AG09309 (cell line): Measurements from ENCODE around the gene AKAP10.
"Not testable (repeated sequence)": the region's sequence is repeated elsewhere in the genome, so short reads cannot be mapped to it uniquely, and the experiment has no call there.

Experiments used
- DNase-seq: peaks from one replicate; pipeline ENCODE4 v3.0.0-alpha.2; 2010; ENCODE audit warnings: low read depth
- H3K4me3 ChIP-seq: 2 replicates; pipeline ENCODE4 v1.5.1; 2011; ENCODE audit warnings: mild to moderate bottlenecking, low read depth, low read length, moderate library complexity; ENCODE audit not compliant: control insufficient read depth
- TF ChIP-seq, protein P1 (sequence below): IDR thresholded peaks from 2 replicates; pipeline ENCODE4 v1.5.1; 2011; ENCODE audit warnings: mild to moderate bottlenecking, low read depth, low read length, inconsistent platforms; ENCODE audit not compliant: insufficient read depth, control insufficient read depth; ENCODE audit errors: missing control alignments

The AKAP10 gene, protein sequence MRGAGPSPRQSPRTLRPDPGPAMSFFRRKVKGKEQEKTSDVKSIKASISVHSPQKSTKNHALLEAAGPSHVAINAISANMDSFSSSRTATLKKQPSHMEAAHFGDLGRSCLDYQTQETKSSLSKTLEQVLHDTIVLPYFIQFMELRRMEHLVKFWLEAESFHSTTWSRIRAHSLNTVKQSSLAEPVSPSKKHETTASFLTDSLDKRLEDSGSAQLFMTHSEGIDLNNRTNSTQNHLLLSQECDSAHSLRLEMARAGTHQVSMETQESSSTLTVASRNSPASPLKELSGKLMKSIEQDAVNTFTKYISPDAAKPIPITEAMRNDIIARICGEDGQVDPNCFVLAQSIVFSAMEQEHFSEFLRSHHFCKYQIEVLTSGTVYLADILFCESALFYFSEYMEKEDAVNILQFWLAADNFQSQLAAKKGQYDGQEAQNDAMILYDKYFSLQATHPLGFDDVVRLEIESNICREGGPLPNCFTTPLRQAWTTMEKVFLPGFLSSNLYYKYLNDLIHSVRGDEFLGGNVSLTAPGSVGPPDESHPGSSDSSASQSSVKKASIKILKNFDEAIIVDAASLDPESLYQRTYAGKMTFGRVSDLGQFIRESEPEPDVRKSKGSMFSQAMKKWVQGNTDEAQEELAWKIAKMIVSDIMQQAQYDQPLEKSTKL

GRCh38 chr17:19977293-19978208 is at the start of gene AKAP10:
Gene AKAP10 (minus strand): TSS chr17:19977828. CDS start chr17:19977679, 149 bp downstream.
- peak; percentile 17 for DNase-seq
- TF ChIP-seq, protein P1, sequence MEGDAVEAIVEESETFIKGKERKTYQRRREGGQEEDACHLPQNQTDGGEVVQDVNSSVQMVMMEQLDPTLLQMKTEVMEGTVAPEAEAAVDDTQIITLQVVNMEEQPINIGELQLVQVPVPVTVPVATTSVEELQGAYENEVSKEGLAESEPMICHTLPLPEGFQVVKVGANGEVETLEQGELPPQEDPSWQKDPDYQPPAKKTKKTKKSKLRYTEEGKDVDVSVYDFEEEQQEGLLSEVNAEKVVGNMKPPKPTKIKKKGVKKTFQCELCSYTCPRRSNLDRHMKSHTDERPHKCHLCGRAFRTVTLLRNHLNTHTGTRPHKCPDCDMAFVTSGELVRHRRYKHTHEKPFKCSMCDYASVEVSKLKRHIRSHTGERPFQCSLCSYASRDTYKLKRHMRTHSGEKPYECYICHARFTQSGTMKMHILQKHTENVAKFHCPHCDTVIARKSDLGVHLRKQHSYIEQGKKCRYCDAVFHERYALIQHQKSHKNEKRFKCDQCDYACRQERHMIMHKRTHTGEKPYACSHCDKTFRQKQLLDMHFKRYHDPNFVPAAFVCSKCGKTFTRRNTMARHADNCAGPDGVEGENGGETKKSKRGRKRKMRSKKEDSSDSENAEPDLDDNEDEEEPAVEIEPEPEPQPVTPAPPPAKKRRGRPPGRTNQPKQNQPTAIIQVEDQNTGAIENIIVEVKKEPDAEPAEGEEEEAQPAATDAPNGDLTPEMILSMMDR, result no peak
- H3K4me3 ChIP-seq, result peak within 1 kb of the TSS; percentile 59

- no peak overlapping the region for H3K4me3 ChIP-seq
- TF ChIP-seq, protein P1, result no peak
- no peak for DNase-seq
These were observed 49.3 kb upstream of the AKAP10 start for GRCh38 chr17:20026960-20027359.

DNA sequence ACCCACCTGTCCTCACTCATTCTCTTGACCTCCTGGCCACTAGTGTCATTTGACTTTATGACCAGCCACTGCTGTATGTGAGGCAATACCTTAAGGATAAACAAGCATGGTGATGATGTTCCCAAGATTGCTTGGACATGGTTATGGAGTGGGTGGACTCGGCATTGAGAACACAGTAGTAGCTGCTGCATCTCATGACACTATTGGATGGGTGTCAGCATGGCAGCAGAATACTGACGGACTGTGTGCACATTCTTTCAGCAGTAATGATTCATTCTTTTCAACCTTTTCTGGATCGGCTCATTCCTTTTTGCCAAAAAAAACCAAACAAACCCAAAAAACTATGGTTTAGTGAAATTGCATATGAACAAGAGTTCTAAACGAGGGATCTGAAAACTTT is 45.1 kb upstream of the AKAP10 start:
- no peak overlapping the region for H3K4me3 ChIP-seq
- TF ChIP-seq, protein P1, result no peak
- no peak for DNase-seq

DNA sequence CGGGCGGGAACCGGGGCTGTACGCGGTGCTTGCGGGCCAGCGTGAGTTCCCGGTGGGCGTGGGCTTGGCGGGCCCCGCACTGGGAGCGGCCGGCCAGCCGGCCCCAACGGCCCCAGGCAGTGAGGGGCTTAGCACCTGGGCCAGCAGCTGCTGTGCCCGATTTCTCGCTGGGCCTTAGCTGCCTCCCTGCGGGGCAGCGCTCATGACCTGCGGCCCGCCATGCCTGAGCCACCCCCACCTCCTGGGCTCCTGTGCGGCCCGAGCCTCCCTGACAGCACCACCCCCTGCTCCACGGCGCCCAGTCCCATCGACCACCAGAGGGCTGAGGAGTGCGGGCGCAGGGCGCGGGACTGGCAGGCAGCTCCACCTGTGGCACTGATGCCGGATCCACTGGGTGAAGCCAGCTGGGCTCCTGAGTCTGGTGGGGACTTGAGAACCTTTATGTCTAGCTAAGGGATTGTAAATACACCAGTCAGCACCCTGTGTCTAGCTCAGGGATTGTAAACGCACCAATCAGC is 38.9 kb upstream of the AKAP10 start:
- H3K4me3 ChIP-seq, DNase-seq: not testable (repeated sequence)

- no peak overlapping the region for H3K4me3 ChIP-seq
These were observed 34.4 kb upstream of the AKAP10 start for GRCh38 chr17:20012017-20012536.

DNA sequence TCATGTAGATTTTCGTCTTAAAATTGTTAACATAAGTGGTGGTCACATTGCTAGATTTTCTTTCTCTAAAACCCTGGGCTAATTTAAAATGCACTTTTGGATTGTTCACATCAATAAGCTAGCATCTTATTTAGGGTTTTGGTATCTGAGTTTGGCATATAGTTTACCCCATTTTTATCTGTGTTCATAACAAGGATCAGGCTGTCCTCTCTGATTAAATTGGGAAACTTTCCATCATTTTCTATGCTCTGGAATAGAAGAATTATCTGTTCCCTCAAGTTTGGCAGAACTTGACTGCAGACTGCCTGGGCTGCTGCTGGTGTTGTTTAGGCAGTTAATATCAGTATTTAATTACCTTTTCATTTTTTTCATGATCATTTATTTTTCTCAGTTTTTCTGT is 33.3 kb upstream of the AKAP10 start:
- no peak for DNase-seq
- no peak overlapping the region for H3K4me3 ChIP-seq
- TF ChIP-seq, protein P1, result no peak

More at GRCh38 chr17:20012017-20012536, 34.4 kb upstream of the AKAP10 start:
- no peak for DNase-seq
- TF ChIP-seq, protein P1, result no peak
